Erythroblast (primary cell): ENCODE measurements around the gene BACH2.

ENCODE experiments used
- DNase-seq, 2 experiments: peaks; one replicate each; lab custom pipeline; 2025; lab: John Stamatoyannopoulos, UW
- GATA1 ChIP-seq: IDR thresholded peaks from 2 replicates; pipeline ENCODE4 v1.6.1; 2011; ENCODE audit warnings: low read depth, mild to moderate bottlenecking, control low read depth, low read length, moderate library complexity
- POLR2A ChIP-seq: IDR thresholded peaks from 2 replicates; pipeline ENCODE4 v1.6.1; 2011; ENCODE audit warnings: mild to moderate bottlenecking, low read length

BACH2 gene

GRCh38 chr6:90194371-90194841 lies 102.2 kb downstream of the BACH2 start:
- DNase-seq = no peak
- TF ChIP-seq GATA1 (no peak), POLR2A (no peak)

- DNase-seq = no peak
- TF ChIP-seq POLR2A (no peak), GATA1 (no peak)
These were observed 103.3 kb downstream of the BACH2 start for GRCh38 chr6:90193359-90193758.

GRCh38 chr6:90192857-90193256 lies 103.8 kb downstream of the BACH2 start:
- TF ChIP-seq GATA1 (no peak), POLR2A (no peak)
- no peak for DNase-seq

- TF ChIP-seq GATA1 (no peak), POLR2A (no peak)
- no peak for DNase-seq
These were observed 105.8 kb downstream of the BACH2 start for GRCh38 chr6:90190752-90191395.

- DNase-seq = no peak
- TF ChIP-seq GATA1 = no peak
These were observed 106.5 kb downstream of the BACH2 start for GRCh38 chr6:90190131-90190530.

- peak; percentile 18 to 25 for DNase-seq
- TF ChIP-seq POLR2A = no peak
- TF ChIP-seq GATA1 = no peak
These were observed 109.1 kb downstream of the BACH2 start for GRCh38 chr6:90187437-90188121.

GRCh38 chr6:90186637-90187371 lies 109.8 kb downstream of the BACH2 start:
- peak; percentile 18 to 25 for DNase-seq
- TF ChIP-seq GATA1 (no peak), POLR2A (no peak)

GRCh38 chr6:90186026-90186425 lies 110.6 kb downstream of the BACH2 start:
- DNase-seq = no peak
- TF ChIP-seq POLR2A (no peak), GATA1 (no peak)

GRCh38 chr6:90184334-90185298 lies 112.0 kb downstream of the BACH2 start:
- TF ChIP-seq GATA1 = no peak
- TF ChIP-seq POLR2A = peak; percentile 61
- peak; percentile 88 to 95 for DNase-seq

GRCh38 chr6:90183587-90184333 lies 112.9 kb downstream of the BACH2 start:
- TF ChIP-seq POLR2A (no peak), GATA1 (no peak)
- peak; percentile 51 to 67 for DNase-seq

GRCh38 chr6:90180526-90180925 lies 116.1 kb downstream of the BACH2 start:
- DNase-seq = no peak
- no peak for TF ChIP-seq GATA1
- no peak for TF ChIP-seq POLR2A
